Upper lobe of left lung (tissue), 4 donors: ENCODE data around the gene GBA3.

Experiments
- CTCF ChIP-seq, 6 experiments: fragments of 450-650 bp in 4 of 6; fragments of 200-600 bp in 2 of 6; sonication (generic) in 2 of 6; IDR thresholded peaks; one replicate each; pipeline ENCODE4 v1.5.1; 2016 to 2019; ENCODE audit warnings: antibody characterized with exemption in 6 of 6
- EP300 ChIP-seq, 4 donors: sonication (generic); formaldehyde crosslinking; IDR thresholded peaks; one replicate each; pipeline ENCODE4 v1.5.1; 2017; ENCODE audit warnings: antibody characterized with exemption in 4 of 4, control low read depth in 2 of 4
- POLR2A ChIP-seq, 4 donors: fragments of 450-650 bp; IDR thresholded peaks; one replicate each; pipeline ENCODE4 v1.5.1; 2016 to 2017; ENCODE audit warnings: antibody characterized with exemption in 4 of 4, mild to moderate bottlenecking in 2 of 4
- POLR2AphosphoS5 ChIP-seq, 2 donors: sonication (generic); formaldehyde crosslinking; IDR thresholded peaks; one replicate each; pipeline ENCODE4 v1.5.1; 2017; ENCODE audit warnings: antibody characterized with exemption in 2 of 2

DNA sequence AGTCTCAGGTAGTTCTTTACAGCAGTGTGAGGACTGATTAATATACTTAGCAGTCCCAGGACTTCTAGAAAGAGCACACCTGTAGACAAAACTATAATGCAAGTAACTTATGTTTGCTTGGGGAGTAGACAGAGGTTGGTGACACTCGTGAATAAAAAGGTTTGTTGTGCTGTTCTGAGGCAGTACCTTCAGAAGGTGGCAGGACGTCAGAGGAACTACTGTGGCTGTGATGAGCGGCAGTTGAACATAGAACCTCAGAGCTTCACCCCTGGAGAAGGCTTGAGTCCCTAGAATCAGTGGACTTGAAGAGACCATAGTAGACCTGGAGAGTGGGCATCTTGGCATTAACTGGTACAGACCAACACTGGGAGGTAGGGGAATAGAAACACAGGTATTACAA, 3.3 kb upstream of the GBA3 start:
- TF ChIP-seq CTCF (IDR thresholded peaks at IDR 0.05) (no peak), POLR2A (IDR thresholded peaks at IDR 0.05) (no peak), EP300 (IDR thresholded peaks at IDR 0.05) (no peak), POLR2AphosphoS5 (IDR thresholded peaks at IDR 0.05) (no peak)
